NCI-H1694 treated with DMSO at 0.1 percent for 48 hours (cell line): ENCODE data around the gene WDR7.
"Not testable (repeated sequence)": the region's sequence is repeated elsewhere in the genome, so short reads cannot be mapped to it uniquely, and the experiment has no call there.

Source experiments
- DNase-seq: peaks from one replicate; lab custom pipeline; 2025; lab: John Stamatoyannopoulos, UW

Gene WDR7

DNA sequence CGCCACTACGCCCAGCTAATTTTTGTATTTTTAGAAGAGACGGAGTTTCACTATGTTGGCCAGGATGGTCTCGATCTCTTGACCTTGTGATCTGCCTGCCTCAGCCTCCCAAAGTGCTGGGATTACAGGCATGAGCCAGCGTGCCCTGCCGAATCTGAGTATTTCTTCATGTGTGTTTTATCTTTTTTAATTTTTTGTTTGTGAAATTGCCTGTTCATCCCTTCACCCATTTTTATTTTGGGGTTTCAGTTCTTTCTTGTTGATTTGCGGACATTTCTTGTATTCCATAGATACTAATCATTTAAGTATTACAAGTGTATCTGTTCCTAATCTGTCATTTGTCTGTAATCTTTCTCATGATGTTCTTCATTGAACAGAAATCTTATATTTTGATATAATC lies 3.1 kb downstream of the WDR7 start:
- not testable (repeated sequence) for DNase-seq

DNA sequence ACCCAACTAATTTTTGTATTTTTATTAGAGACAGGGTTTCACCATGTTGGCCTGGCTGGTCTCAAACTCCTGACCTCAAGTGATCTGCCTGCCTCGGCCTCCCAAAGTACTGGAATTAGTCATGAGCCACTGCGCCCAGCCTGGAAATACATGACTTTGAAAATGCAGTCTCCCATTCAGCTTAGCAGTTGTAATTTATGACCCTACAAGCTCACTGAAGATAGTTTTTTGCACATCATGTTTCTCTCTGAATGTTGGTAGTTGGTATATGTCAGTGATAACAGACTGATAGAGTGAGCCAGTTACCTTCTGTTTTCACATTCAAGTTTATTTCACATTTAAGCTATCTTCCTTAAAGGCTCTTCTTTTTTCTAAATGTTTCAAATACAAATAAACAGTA lies 7.1 kb downstream of the WDR7 start:
- DNase-seq: no peak

DNA sequence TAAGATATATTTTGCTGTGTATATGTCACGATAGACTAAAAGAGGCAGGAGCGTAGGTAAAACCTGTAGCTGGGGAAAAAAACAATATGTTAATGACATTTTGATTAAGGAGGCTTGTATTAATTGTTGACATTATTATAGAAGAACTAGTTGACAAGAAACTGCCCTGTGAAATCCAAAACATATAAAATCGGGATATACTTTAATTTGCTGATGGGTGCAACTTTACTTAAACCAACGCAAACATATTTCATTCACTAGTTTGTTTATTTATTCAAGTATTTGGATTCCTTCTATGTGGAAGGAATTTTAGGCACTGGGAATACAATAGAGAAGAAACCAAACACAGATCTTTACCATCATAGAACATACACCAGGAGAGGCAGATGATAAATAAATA lies 8.0 kb downstream of the WDR7 start:
- no peak for DNase-seq

DNA sequence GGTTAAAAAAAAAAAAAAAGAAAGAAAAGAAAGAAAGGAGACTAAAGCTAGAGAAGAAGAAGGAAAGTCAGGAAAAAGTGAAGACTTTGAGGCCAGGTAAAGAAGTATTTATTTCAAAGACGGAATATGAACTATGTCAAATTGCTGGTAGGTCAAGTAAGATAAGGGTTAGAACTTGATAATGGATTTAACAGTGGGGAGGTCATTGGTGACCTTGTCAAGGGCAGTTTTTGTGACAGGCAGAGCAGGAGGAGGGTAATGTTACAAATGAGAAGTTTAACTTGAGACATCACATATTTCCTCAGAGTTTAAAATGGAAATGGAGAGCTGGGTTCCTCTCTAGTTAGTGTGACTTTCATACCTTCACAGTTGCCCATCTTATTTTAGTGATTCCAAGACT lies 9.5 kb downstream of the WDR7 start:
- no peak for DNase-seq

DNA sequence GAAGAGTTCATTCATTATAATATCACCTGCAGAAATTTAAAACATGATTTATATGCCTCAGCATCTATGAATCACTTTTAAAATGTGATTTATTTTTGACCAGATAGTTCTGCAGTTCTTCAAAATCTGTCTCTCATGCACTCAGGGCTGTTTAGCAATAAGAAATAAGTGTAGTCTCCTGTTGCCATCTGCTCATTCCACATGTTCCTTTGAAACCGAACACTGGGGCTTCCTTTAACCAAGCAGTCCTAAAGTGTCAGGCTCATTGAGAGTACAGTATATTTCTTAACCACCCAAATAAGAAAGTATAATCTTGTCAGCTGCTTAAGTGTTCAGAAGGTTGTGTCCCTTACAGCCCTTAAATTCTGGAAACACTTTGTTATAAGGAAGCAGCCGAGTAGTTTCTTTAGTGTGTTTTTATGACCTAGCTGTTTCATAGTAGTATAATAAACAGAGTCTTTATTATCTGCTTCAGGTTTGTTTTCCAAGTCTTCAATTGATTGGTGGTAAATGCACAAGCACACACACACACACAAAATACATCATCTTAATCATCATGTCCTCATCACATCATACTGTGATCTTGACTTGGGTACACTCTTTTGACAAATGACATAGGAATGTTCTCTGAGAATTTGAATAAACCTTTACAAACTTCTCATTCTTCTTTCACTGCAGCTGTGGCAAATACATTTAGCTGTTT lies 10.4 kb downstream of the WDR7 start:
- DNase-seq: no peak

DNA sequence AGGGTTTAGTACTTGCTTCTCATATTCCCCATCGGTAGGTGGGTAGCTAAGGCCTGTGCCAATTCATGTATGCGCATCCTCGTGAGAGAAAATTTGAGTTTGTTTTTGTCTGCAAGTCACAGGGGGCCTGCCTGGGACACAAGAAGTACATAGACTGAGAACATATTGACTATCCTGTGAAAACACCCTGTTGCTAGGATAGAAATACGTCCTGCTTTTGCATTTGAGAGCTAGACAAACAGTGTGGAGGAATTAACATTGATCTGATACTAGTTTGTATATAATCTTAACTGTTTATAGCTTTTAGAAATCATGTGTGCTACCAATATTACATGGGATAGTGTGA lies 10.9 kb downstream of the WDR7 start:
- no peak for DNase-seq

DNA sequence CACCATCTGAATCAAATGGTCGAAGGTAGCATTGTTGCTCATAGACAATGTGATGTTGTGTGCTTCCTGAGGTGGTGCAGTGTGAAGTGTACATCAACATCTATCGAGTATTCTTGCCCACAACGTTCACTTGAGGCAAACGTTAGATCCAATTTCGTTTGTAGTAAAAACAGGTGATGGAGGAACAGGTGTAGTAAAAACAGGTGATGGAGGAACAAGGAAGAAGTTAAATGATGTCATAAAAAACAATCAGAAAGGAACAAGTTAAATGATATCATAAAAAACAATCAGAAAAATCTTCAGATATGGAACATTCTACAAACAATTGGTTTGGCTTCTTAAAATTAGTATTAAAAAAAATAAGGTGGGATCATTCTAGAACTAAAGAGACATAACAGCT lies 11.3 kb downstream of the WDR7 start:
- no peak for DNase-seq

DNA sequence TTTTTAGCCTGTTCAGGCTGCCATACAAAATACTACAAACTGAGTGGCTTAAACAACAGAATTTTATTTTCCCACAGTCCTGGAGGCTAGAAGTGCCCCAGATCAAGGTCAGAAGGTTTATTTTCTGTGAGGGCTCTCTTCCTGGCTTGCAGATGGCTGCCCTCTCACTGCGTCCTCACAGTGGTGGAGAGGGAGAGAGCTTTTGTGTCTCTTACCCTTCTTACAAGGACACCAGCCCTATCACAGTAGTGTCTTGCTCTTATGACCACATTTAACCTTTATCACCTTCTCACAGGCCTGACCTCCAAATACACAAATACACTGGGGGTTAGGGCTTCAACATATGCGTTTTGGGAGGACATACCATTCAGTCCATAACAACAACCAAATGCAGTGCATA lies 11.7 kb downstream of the WDR7 start:
- DNase-seq: no peak

DNA sequence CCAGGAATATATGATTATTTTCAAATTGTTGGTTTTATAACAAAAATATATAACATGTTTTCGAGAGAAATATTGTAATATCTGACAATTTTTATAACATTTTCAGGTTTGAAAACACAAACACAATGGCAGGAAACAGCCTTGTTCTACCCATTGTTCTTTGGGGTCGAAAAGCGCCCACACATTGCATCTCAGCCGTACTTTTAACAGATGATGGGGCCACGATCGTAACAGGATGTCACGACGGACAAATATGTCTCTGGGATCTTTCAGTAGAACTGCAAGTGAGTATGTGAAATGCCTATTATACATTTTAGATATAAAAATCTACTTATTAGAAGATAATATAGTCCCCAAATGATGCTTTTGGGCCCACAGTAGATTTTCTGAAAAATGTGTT lies 21.2 kb downstream of the WDR7 start:
- DNase-seq: no peak

DNA sequence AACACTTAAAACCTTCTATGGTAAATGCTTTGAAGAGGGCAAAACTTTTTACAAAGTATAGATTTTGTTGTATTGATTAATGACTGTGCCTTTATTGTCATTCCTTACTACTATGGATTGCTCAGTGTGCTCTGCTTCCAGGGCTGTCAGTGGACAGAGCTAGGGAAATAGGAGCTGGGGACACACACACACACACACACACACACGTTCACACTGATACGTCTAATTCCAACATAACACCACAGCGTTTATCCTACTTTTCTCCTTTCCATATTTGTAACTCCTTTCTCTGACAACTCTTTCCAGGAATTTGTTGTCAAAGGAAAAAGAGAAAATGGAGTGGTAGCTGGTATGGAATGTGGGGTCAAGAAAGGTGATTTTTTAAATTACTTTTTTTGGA lies 21.8 kb downstream of the WDR7 start:
- no peak for DNase-seq

DNA sequence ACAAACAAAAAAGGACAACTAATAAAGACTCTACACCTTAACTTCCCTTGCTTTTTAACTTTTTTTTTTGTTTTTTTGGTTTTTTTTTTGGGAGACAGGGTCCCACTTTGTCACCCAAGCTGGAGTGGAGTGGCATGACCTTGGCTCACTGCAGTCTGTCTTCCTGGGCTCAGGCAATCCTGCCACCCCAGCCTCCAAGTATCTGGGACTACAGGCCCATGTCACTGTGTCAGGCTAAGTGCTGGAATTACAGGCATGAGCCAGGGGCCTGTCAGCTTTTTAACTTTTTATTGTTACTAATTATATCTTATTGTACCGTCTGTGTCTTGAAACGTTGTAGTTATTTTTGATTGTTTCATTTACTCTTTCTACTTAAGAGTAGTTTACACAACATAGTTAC lies 25.5 kb downstream of the WDR7 start:
- no peak for DNase-seq

DNA sequence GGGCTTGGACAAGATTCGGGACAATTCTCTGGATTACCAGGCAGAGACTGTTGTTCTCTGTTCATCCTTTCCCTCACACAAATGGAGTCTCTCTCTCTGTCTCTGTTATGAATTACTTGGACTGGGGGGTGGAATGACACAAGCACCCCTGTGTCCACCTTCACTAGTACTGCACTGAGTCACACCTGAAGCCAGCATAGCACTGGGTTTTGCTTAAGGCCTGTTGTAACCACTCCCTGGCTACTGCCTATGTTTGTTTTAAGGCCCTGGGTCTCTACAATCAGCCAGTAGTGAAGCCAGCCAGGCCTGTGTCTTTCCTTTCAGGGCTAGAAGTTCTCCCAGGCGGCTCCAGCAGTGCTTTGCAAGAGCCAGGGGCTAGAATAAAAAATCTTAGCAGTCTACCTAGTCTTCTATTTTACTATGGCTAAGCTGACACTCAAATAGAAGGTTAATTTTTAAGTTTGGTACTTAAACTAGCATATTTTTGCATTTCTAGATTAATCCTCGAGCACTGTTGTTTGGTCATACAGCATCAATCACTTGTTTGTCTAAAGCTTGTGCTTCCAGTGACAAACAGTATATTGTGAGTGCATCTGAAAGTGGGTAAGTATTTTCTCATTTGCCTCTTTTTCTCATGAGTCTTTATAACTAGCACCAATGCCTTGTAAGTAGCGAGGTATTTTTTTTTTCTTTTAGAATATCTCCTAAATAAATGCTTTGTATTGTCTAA lies 27.8 kb downstream of the WDR7 start:
- DNase-seq: no peak

DNA sequence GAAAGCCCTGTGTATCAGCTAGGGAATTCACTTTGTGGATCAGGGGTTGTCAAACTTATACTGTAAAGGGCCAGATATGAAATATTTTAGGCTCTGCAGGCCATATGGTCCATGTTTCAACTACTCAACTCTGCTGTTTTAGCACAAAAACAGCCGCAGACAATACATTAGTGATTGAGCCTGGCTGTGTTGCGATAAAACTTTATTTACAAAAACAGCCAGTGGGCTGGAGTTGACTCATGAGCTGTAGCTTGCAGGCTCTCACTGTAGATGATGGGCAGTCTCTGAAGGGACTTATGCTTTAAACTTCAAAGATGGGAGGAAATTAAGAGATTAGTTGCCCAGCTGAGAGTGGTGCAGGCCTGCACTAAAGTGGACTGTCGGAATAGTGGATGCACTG lies 33.1 kb downstream of the WDR7 start:
- DNase-seq: no peak

DNA sequence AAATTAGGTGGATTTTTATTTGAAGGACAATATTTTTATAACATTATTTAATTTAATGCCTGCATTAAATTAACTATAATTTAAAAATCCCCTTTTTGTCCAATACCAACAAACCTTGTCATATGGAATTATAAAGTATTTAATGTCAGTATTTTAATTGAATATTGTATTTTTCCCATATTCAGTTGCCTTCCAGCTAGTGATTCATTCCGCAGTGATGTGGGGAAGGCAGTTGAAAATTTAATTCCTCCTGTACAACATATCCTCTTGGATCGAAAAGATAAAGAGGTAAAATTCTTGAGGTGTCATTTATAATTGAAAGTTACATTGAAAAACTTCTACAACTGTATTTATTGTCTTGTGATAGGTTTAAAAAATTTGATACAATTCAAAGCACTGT lies 40.4 kb downstream of the WDR7 start:
- DNase-seq: no peak

DNA sequence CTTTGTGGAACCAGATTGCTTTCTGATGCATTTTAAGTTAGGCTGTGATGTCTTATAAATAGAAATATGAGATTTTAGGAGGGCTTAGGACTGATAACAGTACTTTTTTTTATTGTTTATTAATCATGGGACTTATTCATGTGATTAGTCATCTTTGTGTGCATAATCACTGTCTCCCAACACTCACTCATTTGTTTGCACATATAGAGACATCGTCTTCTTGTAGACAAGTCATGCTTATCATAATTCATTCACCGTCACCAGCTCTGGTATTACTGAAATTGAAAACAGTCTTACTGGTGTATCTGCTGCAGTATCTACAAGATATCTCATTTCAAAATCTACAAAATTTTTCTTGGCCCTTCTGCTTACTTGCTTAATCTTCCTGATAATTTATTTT lies 45.8 kb downstream of the WDR7 start:
- DNase-seq: no peak

DNA sequence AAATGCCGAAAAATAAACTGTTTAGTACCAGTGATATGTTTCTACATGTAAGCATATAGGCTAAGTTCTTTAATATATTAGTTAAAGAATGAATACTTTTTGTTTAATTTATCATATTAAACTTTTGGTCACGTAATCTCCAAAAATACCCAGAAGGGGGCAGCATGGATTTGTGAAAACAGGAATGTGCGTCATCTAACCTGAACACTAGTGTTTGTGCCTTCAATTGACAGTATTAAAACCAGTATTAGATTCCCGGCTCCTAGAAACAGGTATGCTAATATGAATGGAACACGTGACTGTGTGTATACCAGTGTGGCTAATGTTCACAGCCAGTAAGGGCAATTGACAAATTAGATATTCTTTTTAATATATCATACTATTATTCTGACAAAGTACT lies 51.8 kb downstream of the WDR7 start:
- peak; percentile 27 for DNase-seq

DNA sequence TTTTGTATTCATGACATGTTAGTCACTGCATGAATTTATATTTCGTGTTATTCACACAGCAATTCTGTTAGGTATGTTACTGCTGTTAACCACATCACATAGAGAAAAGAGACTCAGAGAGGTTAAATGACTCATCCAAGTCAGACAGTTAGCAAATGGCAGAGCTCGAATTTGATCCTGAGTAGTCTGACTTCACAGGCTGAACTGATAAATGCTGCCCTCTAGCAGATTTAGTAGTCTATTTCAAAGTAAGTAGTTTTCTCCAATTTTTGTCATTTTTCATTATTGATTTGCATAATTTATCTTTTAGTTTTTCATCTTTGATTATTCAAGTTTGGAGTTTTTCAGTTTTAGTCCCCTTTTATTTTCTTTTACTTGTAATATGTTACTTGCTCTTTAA lies 58.3 kb downstream of the WDR7 start:
- peak; percentile 14 for DNase-seq

DNA sequence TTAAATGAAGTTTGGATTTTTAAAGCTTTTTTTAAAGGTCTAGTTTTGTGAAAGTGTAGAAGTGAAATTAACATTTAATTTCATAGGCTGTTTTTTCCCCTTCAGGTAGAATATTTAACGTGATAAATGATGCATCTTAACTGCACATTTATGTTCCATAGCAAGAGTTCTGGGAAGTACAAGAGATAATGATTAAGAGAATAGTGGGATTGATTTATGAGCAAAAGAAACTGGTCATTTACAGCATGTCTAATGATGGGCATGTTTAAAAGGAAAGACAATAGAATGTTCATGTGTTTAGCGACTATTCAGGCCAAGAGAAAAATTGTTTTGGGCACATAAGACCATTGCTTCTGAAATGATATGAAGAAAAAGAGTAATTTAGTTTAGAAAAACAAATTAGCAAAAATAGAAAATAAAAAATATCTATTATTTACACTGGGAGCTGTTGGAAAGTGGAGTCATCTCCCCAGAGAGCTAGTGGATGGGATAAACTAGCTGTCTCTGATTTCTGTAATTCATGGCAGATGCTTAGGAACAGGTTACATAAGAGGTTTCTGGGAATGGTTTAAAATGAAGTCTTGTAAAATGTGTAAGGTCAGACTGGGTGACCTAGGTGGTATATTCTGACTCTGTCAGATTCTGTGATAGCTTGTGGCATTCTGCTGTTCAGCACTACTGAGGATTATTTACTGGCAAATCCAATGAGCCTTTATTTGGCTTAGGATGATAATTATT lies 60.7 kb downstream of the WDR7 start:
- peak; percentile 1 for DNase-seq

DNA sequence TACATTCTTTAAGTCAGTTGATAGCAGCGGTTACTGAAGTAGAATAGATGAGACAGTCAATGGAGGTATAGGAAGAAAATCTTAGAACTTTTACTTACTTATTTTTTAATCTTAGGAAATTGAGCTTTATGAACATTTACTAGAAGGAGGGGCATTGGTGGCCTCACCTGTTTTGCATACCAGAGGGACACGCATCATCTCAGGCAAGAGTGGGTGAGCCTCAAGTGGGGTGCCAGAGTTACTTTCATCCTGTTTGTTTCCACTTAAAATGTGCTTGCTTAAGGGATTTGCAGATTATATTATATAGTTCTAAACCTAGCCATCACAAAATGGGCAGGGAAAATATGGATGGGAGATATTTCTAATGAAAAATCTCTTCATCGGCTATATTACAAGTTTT lies 61.6 kb downstream of the WDR7 start:
- no peak for DNase-seq

DNA sequence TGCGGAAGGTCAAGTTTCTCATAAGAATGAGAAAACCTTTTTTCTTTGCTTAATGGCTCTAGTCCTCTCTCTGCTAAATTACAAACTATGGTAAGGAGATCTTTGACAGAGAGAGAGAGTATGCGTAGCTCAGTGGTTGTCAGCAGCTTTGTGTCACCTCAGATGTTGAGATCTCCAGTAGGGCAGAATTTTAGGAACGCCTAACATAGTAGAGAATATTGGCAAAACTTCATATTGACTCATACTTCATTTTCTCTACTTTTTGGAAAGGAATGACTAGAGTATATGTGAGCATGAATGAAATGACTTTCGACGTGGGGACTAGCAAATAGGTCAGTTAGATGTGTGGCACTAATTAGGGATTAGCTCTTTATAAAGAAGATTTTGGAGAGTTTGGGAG lies 64.0 kb downstream of the WDR7 start:
- no peak for DNase-seq

DNA sequence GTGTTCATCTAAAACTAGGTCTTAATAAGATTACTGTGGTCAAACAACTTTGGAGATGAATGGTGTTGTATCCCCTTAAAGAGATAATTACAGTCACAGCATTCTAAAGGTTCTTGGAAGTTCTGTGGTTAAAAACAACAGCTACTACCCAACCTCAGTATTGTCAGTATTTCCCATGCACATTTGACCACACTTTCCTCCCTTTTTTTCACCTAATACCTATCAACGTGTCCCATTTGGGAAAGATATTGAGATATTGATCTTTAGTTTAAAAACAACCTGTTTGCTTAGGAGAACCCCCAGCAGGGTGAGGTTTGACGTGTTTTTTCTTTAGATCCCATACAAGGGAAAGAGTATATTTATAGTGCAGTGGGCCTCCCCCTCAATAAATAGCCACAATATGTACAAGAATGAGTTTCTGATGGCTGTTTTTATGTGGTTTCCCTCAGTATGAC lies 65.6 kb downstream of the WDR7 start:
- no peak for DNase-seq

DNA sequence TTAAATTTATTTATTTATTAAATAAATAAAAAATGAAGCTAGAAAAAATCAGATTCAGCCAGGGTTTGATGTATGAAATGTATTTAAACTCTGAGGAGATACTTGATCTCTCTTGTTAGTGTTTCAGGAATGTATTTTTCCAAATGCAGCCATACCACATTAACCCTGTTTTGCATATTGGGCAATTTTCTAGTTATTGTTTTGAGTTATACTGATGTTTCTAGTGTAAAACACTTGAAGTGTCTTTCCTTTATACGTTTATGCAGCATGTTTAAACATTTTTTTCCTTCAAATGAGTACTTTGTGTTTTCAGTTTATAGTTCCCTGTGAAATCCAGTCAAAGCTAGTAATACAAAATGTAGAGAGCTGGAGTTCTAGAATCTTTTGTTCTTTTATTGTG lies 69.9 kb downstream of the WDR7 start:
- DNase-seq: no peak

DNA sequence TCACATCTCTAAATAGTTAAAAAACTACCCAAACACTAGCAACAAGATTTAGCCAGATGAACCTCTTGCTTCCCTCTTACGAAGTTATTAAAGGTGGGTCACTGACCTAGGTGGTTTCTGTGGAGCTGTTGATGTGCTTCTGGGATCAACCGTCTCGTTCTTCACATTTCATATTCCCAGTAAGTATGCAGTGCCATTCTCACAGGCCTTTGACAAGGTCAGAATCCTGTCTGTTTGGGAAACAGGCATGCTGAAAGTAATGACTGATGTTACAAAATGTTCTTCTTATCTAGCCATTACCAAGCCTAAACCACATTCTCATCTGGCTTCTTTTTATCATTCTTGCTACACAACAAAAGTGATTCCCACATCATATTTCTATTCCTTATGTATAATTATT lies 70.3 kb downstream of the WDR7 start:
- DNase-seq: no peak
